ENCODE measurements around the gene IFT27. TPM values are rescaled to one million over a fixed set of nuclear protein-coding genes. Genes with fewer than 3 reads are reported as not detected.

IFT27 gene
- total RNA-seq, 4 donors from 2014 or later: 7.4 to 21.9 (median 14.3) TPM

DNA sequence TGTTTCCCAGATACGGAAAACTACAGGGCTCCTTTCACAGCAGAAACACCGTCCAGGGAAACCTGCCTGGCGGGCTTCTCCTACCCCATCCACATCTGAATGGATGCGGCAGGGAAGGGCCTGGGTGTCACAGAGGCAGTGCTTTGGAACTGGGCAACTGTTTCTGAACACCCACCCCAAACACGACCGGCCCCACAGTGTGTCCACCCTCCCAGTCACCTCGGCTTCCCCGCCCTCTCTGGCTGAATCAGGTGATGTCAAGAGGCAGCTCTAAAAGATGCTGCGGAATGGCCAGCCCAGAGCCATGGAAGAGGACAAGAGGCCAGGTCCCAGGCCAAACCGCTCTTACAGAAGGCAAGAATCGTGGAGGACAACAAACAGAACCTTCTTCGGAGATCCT, 22.0 kb downstream of the IFT27 start:
- WGBS, 2 donors: 74 to 83% methylated on average over 11 to 12 of the region's 12 CpGs
- TF ChIP-seq, protein P1, sequence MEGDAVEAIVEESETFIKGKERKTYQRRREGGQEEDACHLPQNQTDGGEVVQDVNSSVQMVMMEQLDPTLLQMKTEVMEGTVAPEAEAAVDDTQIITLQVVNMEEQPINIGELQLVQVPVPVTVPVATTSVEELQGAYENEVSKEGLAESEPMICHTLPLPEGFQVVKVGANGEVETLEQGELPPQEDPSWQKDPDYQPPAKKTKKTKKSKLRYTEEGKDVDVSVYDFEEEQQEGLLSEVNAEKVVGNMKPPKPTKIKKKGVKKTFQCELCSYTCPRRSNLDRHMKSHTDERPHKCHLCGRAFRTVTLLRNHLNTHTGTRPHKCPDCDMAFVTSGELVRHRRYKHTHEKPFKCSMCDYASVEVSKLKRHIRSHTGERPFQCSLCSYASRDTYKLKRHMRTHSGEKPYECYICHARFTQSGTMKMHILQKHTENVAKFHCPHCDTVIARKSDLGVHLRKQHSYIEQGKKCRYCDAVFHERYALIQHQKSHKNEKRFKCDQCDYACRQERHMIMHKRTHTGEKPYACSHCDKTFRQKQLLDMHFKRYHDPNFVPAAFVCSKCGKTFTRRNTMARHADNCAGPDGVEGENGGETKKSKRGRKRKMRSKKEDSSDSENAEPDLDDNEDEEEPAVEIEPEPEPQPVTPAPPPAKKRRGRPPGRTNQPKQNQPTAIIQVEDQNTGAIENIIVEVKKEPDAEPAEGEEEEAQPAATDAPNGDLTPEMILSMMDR (IDR thresholded peaks at IDR 0.05): no peak
- TF ChIP-seq EP300 (IDR thresholded peaks at IDR 0.05) (no peak), POLR2A (IDR thresholded peaks at IDR 0.05) (no peak)
- Histone ChIP-seq H3K27me3 (peaks cover 0 to 31% of the 10 kb centered on the region in 2 donors), H3K9me3 (no peaks in the 10 kb centered on the region), H3K4me3 (no peak overlapping the region), H3K36me3 (peaks cover 0 to 3% (median 0%) of the 10 kb centered on the region in 3 donors), H3K4me1 (peaks cover 0 to 6% (median 0%) of the 10 kb centered on the region in 4 donors), H3K27ac (no peak overlapping the region)
- no peak for DNase-seq (ENCODE audit: low spot score in 2 of 2)

DNA sequence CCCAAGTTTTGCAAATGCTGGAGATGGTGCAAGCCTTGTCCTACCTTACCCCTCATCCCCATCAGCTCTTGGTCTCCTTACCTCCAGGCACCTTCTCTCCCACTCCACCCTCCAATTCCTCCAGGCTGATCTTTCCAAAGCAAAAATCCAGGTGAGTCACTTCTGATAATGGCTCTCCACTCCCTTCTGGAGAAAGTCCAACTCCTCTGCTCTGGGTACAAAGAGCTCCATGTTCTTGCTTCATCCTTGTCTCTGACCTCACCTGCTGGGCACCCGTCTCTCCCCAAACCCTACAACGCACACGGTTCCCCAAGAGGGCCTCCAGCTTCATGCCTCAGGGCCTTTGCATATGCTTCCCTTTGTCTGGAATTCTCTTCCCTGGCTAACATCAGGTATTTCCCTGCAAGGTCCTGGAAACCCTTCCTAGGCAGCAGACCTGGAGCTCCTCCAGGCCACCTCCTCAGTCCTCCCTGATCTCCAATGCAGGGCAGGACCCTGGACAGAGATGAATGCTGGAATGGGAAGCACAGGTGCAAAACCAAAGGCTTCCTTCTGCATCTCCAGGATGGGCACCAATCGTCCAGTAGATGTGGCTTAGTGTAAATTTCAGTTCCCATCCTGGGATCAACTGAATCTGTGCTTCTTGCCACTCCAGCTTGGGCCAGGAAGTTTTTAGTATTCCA, 22.7 kb downstream of the IFT27 start:
- TF ChIP-seq POLR2A (IDR thresholded peaks at IDR 0.05) (no peak), EP300 (IDR thresholded peaks at IDR 0.05) (no peak)
- TF ChIP-seq, protein P1 (IDR thresholded peaks at IDR 0.05): no peak
- H3K27ac ChIP-seq: no peak overlapping the region
- H3K36me3 ChIP-seq: no peaks in the 10 kb centered on the region
- WGBS, 2 donors: 65 to 72% methylated on average over 4 of the region's 4 CpGs
- H3K9me3 ChIP-seq: no peaks in the 10 kb centered on the region
- no peak for DNase-seq (ENCODE audit: low spot score in 2 of 2)
- peaks cover 0 to 31% of the 10 kb centered on the region in 2 donors for H3K27me3 ChIP-seq
- H3K4me1 ChIP-seq: peaks cover 0 to 6% (median 0%) of the 10 kb centered on the region in 4 donors
- H3K4me3 ChIP-seq: no peak overlapping the region

DNA sequence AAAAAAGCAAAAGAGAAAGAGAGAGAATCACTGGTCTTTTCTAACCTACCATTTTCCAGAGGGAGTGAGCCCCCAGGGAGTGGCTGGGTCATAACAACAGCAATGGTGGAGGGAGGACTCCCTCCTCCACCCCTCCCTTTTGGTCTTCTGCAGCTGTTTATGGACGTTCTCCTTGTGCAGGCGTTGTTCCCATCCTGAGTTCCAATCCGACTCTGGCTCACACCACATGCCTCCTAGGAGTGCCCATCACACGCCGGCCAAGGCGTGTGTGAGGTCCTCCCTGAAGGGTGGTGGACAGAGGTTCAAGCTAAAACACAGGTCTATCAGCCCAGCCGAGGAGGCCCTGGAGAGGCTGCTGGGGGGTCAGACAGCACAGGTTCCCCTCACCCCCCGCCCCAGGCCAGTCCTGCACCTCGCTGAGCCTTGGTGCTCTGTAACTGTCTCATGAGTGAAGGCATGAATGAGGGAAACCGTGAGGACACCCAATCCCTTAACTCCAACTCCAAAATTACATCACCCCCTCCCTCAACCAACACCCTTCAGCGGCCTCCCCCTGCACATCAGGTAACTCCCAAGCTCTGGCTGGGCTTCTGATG, 29.4 kb downstream of the IFT27 start:
- DNase-seq (ENCODE audit: low spot score in 2 of 2): no peak
- Histone ChIP-seq H3K36me3 (no peaks in the 10 kb centered on the region), H3K4me1 (no peaks in the 10 kb centered on the region), H3K9me3 (no peaks in the 10 kb centered on the region), H3K27ac (no peak overlapping the region), H3K27me3 (peaks cover 0 to 26% of the 10 kb centered on the region in 2 donors), H3K4me3 (no peak overlapping the region)
- TF ChIP-seq, protein P1 (IDR thresholded peaks at IDR 0.05): no peak
- TF ChIP-seq EP300 (IDR thresholded peaks at IDR 0.05) (no peak), POLR2A (IDR thresholded peaks at IDR 0.05) (no peak)
- 45 to 47% methylated on average over 11 of the region's 11 CpGs for whole genome bisulfite sequencing, 2 donors

DNA sequence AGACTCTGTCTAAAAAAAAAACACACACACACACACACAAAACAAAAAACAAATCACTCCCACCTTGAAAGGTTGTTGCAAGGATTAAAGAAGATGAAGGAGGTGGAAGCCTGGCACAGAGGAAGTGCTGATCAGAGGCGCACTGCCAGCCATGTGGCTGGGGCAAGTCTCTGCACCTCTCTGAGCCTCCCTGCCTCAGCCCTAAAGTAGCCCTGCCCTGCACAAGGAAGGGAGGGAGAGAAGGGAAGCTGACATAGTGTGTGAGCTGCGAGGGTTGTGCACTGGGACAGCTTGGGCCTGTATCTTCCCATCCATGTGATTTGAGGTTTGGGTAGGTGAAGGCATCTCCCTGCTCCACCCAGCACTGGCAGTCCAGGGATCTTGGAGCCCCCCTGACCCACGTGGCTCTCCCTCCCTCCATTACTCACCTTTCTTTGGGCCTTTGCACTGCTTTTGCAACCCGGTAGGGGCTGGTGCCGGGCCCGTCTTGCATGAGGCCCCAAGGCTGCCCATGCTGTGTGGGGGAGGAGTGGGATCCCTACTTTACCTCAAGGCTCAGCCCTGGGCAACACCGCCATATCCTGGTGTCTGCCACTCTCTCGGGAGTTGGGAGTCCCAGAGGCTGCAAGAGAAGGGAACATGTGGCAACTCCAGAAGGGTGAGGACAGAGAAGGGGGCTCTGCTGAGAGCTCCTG, 30.5 kb downstream of the IFT27 start:
- Histone ChIP-seq H3K4me1 (no peaks in the 10 kb centered on the region), H3K9me3 (no peaks in the 10 kb centered on the region), H3K4me3 (no peak overlapping the region), H3K27ac (no peak overlapping the region), H3K27me3 (peaks cover 0 to 26% of the 10 kb centered on the region in 2 donors), H3K36me3 (no peaks in the 10 kb centered on the region)
- 67% methylated on average over 4 to 8 of the region's 8 CpGs for WGBS, 2 donors
- TF ChIP-seq POLR2A (IDR thresholded peaks at IDR 0.05): no peak
- TF ChIP-seq, protein P1 (IDR thresholded peaks at IDR 0.05): no peak
- TF ChIP-seq EP300 (IDR thresholded peaks at IDR 0.05): no peak
- no peak for DNase-seq (ENCODE audit: low spot score in 2 of 2)

DNA sequence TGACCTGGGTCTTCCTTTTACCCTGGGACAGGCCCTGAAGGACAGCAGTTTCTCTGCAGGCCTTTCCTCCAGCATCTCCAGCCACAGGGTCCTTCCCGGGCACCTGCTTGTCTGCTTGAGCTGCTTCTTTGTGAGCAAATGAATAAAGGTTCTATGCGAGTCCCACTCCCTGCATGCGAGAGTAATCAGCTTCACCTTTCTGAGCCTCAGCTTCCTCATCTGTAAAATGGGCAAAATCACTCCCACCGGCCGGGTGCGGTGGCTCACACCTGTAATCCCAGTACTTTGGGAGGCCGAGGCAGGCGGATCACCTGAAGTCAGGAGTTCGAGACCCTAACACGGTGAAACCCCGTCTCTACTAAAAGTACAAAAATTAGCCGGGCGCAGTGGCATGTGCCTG, 31.1 kb downstream of the IFT27 start:
- Histone ChIP-seq H3K4me3 (no peak overlapping the region), H3K27me3 (peaks cover 0 to 26% of the 10 kb centered on the region in 2 donors), H3K4me1 (no peaks in the 10 kb centered on the region), H3K9me3 (peaks cover 0 to 2% (median 0%) of the 10 kb centered on the region in 4 donors), H3K27ac (no peak overlapping the region), H3K36me3 (no peaks in the 10 kb centered on the region)
- 94 to 96% methylated on average over 13 of the region's 13 CpGs for WGBS, 2 donors
- no peak for DNase-seq (ENCODE audit: low spot score in 2 of 2)
- TF ChIP-seq POLR2A (IDR thresholded peaks at IDR 0.05) (no peak), EP300 (IDR thresholded peaks at IDR 0.05) (no peak)
- TF ChIP-seq, protein P1 (IDR thresholded peaks at IDR 0.05): no peak
